Activated T-cell treated with anti-CD3 and anti-CD28 coated beads, Interleukin-2, amount 50 U/mL, for 24 hours (primary cell): ENCODE data around the gene CPZ.

ENCODE experiments used
- DNase-seq: peaks from one replicate; pipeline ENCODE4 v3.0.0-alpha.2; 2020
- H3K27ac Mint-ChIP-seq: 2 replicates; pipeline ENCODE4 v1.8.0; 2020; ENCODE audit warnings: mild to moderate bottlenecking, mixed read lengths
- H3K27me3 Mint-ChIP-seq: 2 replicates; pipeline ENCODE4 v1.8.0; 2020; ENCODE audit warnings: mixed read lengths
- H3K36me3 Mint-ChIP-seq: 2 replicates; pipeline ENCODE4 v1.8.0; 2020; ENCODE audit warnings: low read depth, mixed read lengths
- H3K4me1 Mint-ChIP-seq: 2 replicates; pipeline ENCODE4 v1.8.0; 2020; ENCODE audit warnings: low read depth, mixed read lengths
- H3K4me3 Mint-ChIP-seq: 2 replicates; pipeline ENCODE4 v1.8.0; 2020; ENCODE audit warnings: mild to moderate bottlenecking, moderate library complexity, mixed read lengths
- H3K9me3 Mint-ChIP-seq: 2 replicates; pipeline ENCODE4 v1.8.0; 2020; ENCODE audit warnings: mixed read lengths

CPZ gene

GRCh38 chr4:8657381-8658088 lies 65.0 kb downstream of the CPZ start:
- H3K27ac Mint-ChIP-seq: no peak overlapping the region
- DNase-seq: no peak
- peaks cover 7% of the 10 kb centered on the region for H3K27me3 Mint-ChIP-seq
- H3K36me3 Mint-ChIP-seq: no peaks in the 10 kb centered on the region
- no peak overlapping the region for H3K4me3 Mint-ChIP-seq
- peaks cover 6% of the 10 kb centered on the region for H3K9me3 Mint-ChIP-seq
- H3K4me1 Mint-ChIP-seq: no peaks in the 10 kb centered on the region

GRCh38 chr4:8662776-8663175 lies 70.2 kb downstream of the CPZ start:
- Mint-ChIP-seq H3K27me3 (peaks cover 13% of the 10 kb centered on the region), H3K4me3 (no peak overlapping the region), H3K4me1 (no peaks in the 10 kb centered on the region), H3K9me3 (no peaks in the 10 kb centered on the region), H3K27ac (no peak overlapping the region), H3K36me3 (no peaks in the 10 kb centered on the region)
- no peak for DNase-seq

GRCh38 chr4:8664031-8664805 lies 71.7 kb downstream of the CPZ start:
- no peaks in the 10 kb centered on the region for H3K9me3 Mint-ChIP-seq
- no peak for DNase-seq
- no peak overlapping the region for H3K27ac Mint-ChIP-seq
- H3K27me3 Mint-ChIP-seq: peaks cover 13% of the 10 kb centered on the region
- H3K4me1 Mint-ChIP-seq: no peaks in the 10 kb centered on the region
- no peak overlapping the region for H3K4me3 Mint-ChIP-seq
- no peaks in the 10 kb centered on the region for H3K36me3 Mint-ChIP-seq

- H3K9me3 Mint-ChIP-seq: no peaks in the 10 kb centered on the region
- no peak overlapping the region for H3K4me3 Mint-ChIP-seq
- no peak overlapping the region for H3K27ac Mint-ChIP-seq
- H3K4me1 Mint-ChIP-seq: no peaks in the 10 kb centered on the region
- peaks cover 13% of the 10 kb centered on the region for H3K27me3 Mint-ChIP-seq
- no peak for DNase-seq
- no peaks in the 10 kb centered on the region for H3K36me3 Mint-ChIP-seq
Observed at GRCh38 chr4:8664976-8665375, 72.4 kb downstream of the CPZ start.

- Mint-ChIP-seq H3K27me3 (peaks cover 10% of the 10 kb centered on the region), H3K4me3 (no peak overlapping the region), H3K4me1 (no peaks in the 10 kb centered on the region), H3K36me3 (no peaks in the 10 kb centered on the region), H3K9me3 (no peaks in the 10 kb centered on the region), H3K27ac (no peak overlapping the region)
- no peak for DNase-seq
Observed at GRCh38 chr4:8665406-8666360, 73.1 kb downstream of the CPZ start.

- no peaks in the 10 kb centered on the region for H3K9me3 Mint-ChIP-seq
- H3K27ac Mint-ChIP-seq: no peak overlapping the region
- H3K36me3 Mint-ChIP-seq: no peaks in the 10 kb centered on the region
- no peak for DNase-seq
- H3K4me1 Mint-ChIP-seq: no peaks in the 10 kb centered on the region
- no peak overlapping the region for H3K4me3 Mint-ChIP-seq
- H3K27me3 Mint-ChIP-seq: peaks cover 8% of the 10 kb centered on the region
Observed at GRCh38 chr4:8666581-8666980, 74.0 kb downstream of the CPZ start.
